ENCODE results near the gene MYB. TPM values are rescaled to one million over a fixed set of nuclear protein-coding genes. Genes with fewer than 3 reads are reported as not detected.

The MYB gene
- total and polyA plus RNA-seq, 2 of the 13 experiments (the other 11 are each of a cell fraction or from before 2014, with no cell fraction given), result 0.04 to 0.20 TPM

DNA sequence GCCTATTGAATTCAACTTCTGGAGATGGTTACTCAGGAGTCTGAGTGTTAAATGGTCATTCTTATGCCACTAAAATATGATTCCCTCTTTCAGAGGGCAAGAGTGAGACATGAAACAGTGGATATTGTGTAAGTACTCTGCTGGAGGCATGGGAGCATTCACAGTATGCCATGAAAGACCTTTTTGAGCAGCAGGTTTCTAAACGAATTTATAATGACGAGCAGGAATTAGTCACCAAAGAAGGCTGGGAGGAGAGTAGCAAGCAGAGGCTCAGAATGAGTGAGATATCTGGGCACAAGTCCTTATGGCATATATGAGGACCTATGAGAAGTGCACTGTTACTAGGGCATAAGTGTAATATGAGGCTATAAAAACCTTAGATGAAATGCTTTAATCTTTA lies 10.9 kb upstream of the MYB start:
- Histone ChIP-seq H2AFZ (ENCODE audit: low read length) (no peak overlapping the region), H3K79me2 (ENCODE audit: insufficient read depth, low read length) (no peaks in the 10 kb centered on the region), H3K9me3 (ENCODE audit: low read length) (no peaks in the 10 kb centered on the region), H3K36me3 (replicated peaks in 1 of 2; ENCODE audit: control insufficient read depth in 1 of 2, insufficient read depth in 2 of 2, low read length in 2 of 2) (no peaks in the 10 kb centered on the region), H3K27me3 (ENCODE audit: control insufficient read depth in 1 of 2, insufficient read depth in 2 of 2, low read length in 2 of 2) (peaks cover 0 to 3% of the 10 kb centered on the region in 2 experiments; a peak in 1 of 5 replicates), H3K4me3 (replicated peaks in 1 of 3; ENCODE audit: insufficient read depth in 1 of 3, low read depth in 2 of 3, low read length in 3 of 3) (no peak overlapping the region), H3K4me2 (ENCODE audit: low read depth, low read length) (no peak overlapping the region), H3K9ac (ENCODE audit: insufficient read depth, low read depth, low read length) (no peak overlapping the region), H4K20me1 (ENCODE audit: insufficient read depth, low read length) (no peaks in the 10 kb centered on the region), H3K4me1 (ENCODE audit: insufficient read depth, low read length) (peaks cover 18% of the 10 kb centered on the region), H3K27ac (ENCODE audit: extremely low read length, insufficient read depth, low read length) (no peak overlapping the region)
- CTCF ChIA-PET (ENCODE audit: low intra/inter-chr PET ratio, low total read pairs), result no interaction called here
- POLR2A ChIA-PET, result no interaction called here
- 3% methylated on average over 2 of the region's 2 CpGs for WGBS (ENCODE audit: low lambda C conversion rate)
- intact Hi-C loops (cut with micrococcal nuclease; ENCODE audit: unreplicated experiment), result no loop called here
- in situ Hi-C loops (cut with HindIII; ENCODE audit: extremely low pct_ligation_motif_present, low pct_unique_long_range_greater_than_20kb), result no loop called here
- FAIRE-seq (no peak), ATAC-seq (no peak), DNase-seq (ENCODE audit: low spot score) (no peak)
- BruUV-seq (replicated peaks), result no TSS peak
- no peak for TF ChIP-seq FOXK2 (IDR thresholded peaks at IDR 0.05)
- TF ChIP-seq ZNF841 (CRISPR knock-in tag; IDR thresholded peaks at IDR 0.05; ENCODE audit: borderline replicate concordance), result no peak
- TF ChIP-seq PAWR (CRISPR knock-in tag; IDR thresholded peaks at IDR 0.05; ENCODE audit: borderline replicate concordance), result no peak
- TF ChIP-seq ZNF451 (CRISPR knock-in tag; IDR thresholded peaks at IDR 0.05), result no peak
- TF ChIP-seq RFXAP (CRISPR knock-in tag; IDR thresholded peaks at IDR 0.05; ENCODE audit: borderline replicate concordance), result no peak
- TF ChIP-seq ZNF616 (CRISPR knock-in tag; IDR thresholded peaks at IDR 0.05; ENCODE audit: low read depth), result no peak
- TF ChIP-seq ZNF143 (CRISPR knock-in tag; IDR thresholded peaks at IDR 0.05), result no peak
- TF ChIP-seq, protein P1, sequence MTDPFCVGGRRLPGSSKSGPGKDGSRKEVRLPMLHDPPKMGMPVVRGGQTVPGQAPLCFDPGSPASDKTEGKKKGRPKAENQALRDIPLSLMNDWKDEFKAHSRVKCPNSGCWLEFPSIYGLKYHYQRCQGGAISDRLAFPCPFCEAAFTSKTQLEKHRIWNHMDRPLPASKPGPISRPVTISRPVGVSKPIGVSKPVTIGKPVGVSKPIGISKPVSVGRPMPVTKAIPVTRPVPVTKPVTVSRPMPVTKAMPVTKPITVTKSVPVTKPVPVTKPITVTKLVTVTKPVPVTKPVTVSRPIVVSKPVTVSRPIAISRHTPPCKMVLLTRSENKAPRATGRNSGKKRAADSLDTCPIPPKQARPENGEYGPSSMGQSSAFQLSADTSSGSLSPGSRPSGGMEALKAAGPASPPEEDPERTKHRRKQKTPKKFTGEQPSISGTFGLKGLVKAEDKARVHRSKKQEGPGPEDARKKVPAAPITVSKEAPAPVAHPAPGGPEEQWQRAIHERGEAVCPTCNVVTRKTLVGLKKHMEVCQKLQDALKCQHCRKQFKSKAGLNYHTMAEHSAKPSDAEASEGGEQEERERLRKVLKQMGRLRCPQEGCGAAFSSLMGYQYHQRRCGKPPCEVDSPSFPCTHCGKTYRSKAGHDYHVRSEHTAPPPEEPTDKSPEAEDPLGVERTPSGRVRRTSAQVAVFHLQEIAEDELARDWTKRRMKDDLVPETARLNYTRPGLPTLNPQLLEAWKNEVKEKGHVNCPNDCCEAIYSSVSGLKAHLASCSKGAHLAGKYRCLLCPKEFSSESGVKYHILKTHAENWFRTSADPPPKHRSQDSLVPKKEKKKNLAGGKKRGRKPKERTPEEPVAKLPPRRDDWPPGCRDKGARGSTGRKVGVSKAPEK (CRISPR knock-in tag; IDR thresholded peaks at IDR 0.05; ENCODE audit: borderline replicate concordance), result no peak
- no peak for TF ChIP-seq ZNF570 (CRISPR knock-in tag; IDR thresholded peaks at IDR 0.05; ENCODE audit: borderline replicate concordance)
- TF ChIP-seq ZNF367 (CRISPR knock-in tag; IDR thresholded peaks at IDR 0.05; ENCODE audit: borderline replicate concordance), result no peak
- TF ChIP-seq ZNF383 (CRISPR knock-in tag; IDR thresholded peaks at IDR 0.05; ENCODE audit: borderline replicate concordance), result no peak
- TF ChIP-seq MTF1 (CRISPR knock-in tag; IDR thresholded peaks at IDR 0.05), result no peak
- no peak for TF ChIP-seq ZNF44 (CRISPR knock-in tag; IDR thresholded peaks at IDR 0.05)
- TF ChIP-seq, protein P2, sequence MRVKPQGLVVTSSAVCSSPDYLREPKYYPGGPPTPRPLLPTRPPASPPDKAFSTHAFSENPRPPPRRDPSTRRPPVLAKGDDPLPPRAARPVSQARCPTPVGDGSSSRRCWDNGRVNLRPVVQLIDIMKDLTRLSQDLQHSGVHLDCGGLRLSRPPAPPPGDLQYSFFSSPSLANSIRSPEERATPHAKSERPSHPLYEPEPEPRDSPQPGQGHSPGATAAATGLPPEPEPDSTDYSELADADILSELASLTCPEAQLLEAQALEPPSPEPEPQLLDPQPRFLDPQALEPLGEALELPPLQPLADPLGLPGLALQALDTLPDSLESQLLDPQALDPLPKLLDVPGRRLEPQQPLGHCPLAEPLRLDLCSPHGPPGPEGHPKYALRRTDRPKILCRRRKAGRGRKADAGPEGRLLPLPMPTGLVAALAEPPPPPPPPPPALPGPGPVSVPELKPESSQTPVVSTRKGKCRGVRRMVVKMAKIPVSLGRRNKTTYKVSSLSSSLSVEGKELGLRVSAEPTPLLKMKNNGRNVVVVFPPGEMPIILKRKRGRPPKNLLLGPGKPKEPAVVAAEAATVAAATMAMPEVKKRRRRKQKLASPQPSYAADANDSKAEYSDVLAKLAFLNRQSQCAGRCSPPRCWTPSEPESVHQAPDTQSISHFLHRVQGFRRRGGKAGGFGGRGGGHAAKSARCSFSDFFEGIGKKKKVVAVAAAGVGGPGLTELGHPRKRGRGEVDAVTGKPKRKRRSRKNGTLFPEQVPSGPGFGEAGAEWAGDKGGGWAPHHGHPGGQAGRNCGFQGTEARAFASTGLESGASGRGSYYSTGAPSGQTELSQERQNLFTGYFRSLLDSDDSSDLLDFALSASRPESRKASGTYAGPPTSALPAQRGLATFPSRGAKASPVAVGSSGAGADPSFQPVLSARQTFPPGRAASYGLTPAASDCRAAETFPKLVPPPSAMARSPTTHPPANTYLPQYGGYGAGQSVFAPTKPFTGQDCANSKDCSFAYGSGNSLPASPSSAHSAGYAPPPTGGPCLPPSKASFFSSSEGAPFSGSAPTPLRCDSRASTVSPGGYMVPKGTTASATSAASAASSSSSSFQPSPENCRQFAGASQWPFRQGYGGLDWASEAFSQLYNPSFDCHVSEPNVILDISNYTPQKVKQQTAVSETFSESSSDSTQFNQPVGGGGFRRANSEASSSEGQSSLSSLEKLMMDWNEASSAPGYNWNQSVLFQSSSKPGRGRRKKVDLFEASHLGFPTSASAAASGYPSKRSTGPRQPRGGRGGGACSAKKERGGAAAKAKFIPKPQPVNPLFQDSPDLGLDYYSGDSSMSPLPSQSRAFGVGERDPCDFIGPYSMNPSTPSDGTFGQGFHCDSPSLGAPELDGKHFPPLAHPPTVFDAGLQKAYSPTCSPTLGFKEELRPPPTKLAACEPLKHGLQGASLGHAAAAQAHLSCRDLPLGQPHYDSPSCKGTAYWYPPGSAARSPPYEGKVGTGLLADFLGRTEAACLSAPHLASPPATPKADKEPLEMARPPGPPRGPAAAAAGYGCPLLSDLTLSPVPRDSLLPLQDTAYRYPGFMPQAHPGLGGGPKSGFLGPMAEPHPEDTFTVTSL (CRISPR knock-in tag; IDR thresholded peaks at IDR 0.05; ENCODE audit: borderline replicate concordance), result no peak
- TF ChIP-seq NR2C2 (CRISPR knock-in tag; IDR thresholded peaks at IDR 0.05; ENCODE audit: borderline replicate concordance), result no peak
- TF ChIP-seq ARHGAP35 (CRISPR knock-in tag; IDR thresholded peaks at IDR 0.05; ENCODE audit: borderline replicate concordance), result no peak
- TF ChIP-seq SOX13 (IDR thresholded peaks at IDR 0.05), result no peak
- no peak for TF ChIP-seq SOX13 (CRISPR knock-in tag; conservative IDR thresholded peaks at IDR 0.05 in 1 of 2, IDR thresholded peaks at IDR 0.05 in 1 of 2)
